Esophagus muscularis mucosa (tissue), 2 donors: ENCODE data around the gene TMEM45A.

Experiments
- EP300 ChIP-seq: sonication (generic); formaldehyde crosslinking; IDR thresholded peaks from one replicate; pipeline ENCODE4 v1.6.1; 2017; ENCODE audit warnings: antibody characterized with exemption
- POLR2A ChIP-seq: fragments of 450-650 bp; IDR thresholded peaks from one replicate; pipeline ENCODE4 v1.6.1; 2017; ENCODE audit warnings: antibody characterized with exemption, moderate library complexity, mild to moderate bottlenecking, low read depth

DNA sequence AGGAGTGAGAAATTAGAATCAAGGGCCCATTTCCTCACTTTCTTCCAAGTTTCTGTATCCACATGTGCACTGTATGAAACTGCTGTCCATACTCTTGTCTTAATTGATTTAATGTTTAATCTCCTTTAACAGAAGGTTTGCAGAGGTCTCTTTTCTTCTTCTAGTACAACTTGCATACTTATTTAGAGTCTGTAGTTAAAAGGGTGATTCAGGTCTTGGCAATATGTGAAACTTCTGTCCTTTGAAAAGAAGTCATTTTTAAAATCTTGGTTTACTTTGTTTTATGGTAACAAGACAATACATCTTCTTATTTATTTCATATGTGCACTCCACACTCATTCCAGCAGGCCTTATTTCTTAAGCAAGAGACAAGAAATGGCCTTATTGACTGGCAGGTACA, 25.8 kb downstream of the TMEM45A start:
- TF ChIP-seq EP300 (no peak), POLR2A (no peak)
